ENCODE measurements around the gene AGL. TPM values are rescaled to one million over a fixed set of nuclear protein-coding genes. Genes with fewer than 3 reads are reported as not detected.
A peak's percentile ranks its signal among the peaks of the same experiment; 100 is the strongest.

Gene AGL
- total and polyA plus RNA-seq, 10 of the 15 experiments (the other 5 are each of a cell fraction or from before 2014, with no cell fraction given) = 5.6 to 21.6 (median 13.7) TPM

- WGBS (ENCODE audit: insufficient coverage, insufficient replicate concordance, low lambda C conversion rate, missing lambda C conversion rate) = 10% methylated on average over 4 of the region's 4 CpGs
- Histone ChIP-seq H3K9ac (ENCODE audit: control insufficient read depth, insufficient read depth, low read length) (no peak overlapping the region), H3K4me2 (ENCODE audit: control insufficient read depth, insufficient read depth) (no peak overlapping the region; the same call in 1 of the 2 replicates), H2AFZ (ENCODE audit: control insufficient read depth, low read depth, low read length) (peak overlapping the region; percentile 69), H3K36me3 (ENCODE audit: control insufficient read depth in 2 of 2, insufficient read depth in 2 of 2, low read length in 1 of 2) (no peaks in the 10 kb centered on the region), H3K27ac (ENCODE audit: control insufficient read depth, insufficient read depth) (no peak overlapping the region), H4K20me1 (ENCODE audit: control insufficient read depth, insufficient read depth) (no peaks in the 10 kb centered on the region), H3K4me1 (ENCODE audit: control insufficient read depth, insufficient read depth, low read length) (peaks cover 3% of the 10 kb centered on the region; the same call in 1 of the 2 replicates), H3K9me3 (replicated peaks; ENCODE audit: control insufficient read depth, insufficient read depth, low read length) (no peaks in the 10 kb centered on the region), H3K4me3 (no peak overlapping the region), H3K79me2 (ENCODE audit: control insufficient read depth, insufficient read depth, low read length) (no peaks in the 10 kb centered on the region), H3K27me3 (replicated peaks in 1 of 2; ENCODE audit: control insufficient read depth in 2 of 2, insufficient read depth in 2 of 2, low read length in 1 of 2) (no peaks in the 10 kb centered on the region)
- BruUV-seq (replicated peaks) = no TSS peak
- SMC1A ChIA-PET (ENCODE audit: uncharacterized antibody, unreplicated experiment) = no interaction called here
- intact Hi-C loops (cut with micrococcal nuclease; ENCODE audit: unreplicated experiment) = no loop called here
- FAIRE-seq (peak; percentile 23), DNase-seq (ENCODE audit: low read depth, low spot score) (no peak), ATAC-seq (peak; percentile 92)
- POLR2A ChIA-PET = no interaction called here
- CTCF ChIA-PET = no interaction called here
- in situ Hi-C loops (cut with MboI) = no loop called here
- TF ChIP-seq PBX3 (IDR thresholded peaks at IDR 0.05; ENCODE audit: insufficient replicate concordance, low read depth, low read length) = peak; percentile 46
- no peak for TF ChIP-seq ATF3 (IDR thresholded peaks at IDR 0.05; ENCODE audit: borderline replicate concordance, extremely low read depth, low read depth, low read length)
- TF ChIP-seq CREB1 (IDR thresholded peaks at IDR 0.05; ENCODE audit: low read depth) = 0 out of 2 replicates have a peak, but pooled peaks have one; percentile 23
- TF ChIP-seq PKNOX1 (IDR thresholded peaks at IDR 0.05) = peak; percentile 81
- RAD21 ChIA-PET (ENCODE audit: unreplicated experiment) = no interaction called here
These were observed 29.6 kb upstream of the AGL start for GRCh38 chr1:99820546-99820945.

All from GM12878 (cell line).